Measurements from ENCODE around the gene C12orf57.

- TF ChIP-seq, protein P1, sequence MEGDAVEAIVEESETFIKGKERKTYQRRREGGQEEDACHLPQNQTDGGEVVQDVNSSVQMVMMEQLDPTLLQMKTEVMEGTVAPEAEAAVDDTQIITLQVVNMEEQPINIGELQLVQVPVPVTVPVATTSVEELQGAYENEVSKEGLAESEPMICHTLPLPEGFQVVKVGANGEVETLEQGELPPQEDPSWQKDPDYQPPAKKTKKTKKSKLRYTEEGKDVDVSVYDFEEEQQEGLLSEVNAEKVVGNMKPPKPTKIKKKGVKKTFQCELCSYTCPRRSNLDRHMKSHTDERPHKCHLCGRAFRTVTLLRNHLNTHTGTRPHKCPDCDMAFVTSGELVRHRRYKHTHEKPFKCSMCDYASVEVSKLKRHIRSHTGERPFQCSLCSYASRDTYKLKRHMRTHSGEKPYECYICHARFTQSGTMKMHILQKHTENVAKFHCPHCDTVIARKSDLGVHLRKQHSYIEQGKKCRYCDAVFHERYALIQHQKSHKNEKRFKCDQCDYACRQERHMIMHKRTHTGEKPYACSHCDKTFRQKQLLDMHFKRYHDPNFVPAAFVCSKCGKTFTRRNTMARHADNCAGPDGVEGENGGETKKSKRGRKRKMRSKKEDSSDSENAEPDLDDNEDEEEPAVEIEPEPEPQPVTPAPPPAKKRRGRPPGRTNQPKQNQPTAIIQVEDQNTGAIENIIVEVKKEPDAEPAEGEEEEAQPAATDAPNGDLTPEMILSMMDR (IDR thresholded peaks at IDR 0.05), result no peak
- TF ChIP-seq POLR2A (IDR thresholded peaks at IDR 0.05), result peak; percentile 35 to 75
Measured at GRCh38 chr12:6943389-6943721, 467 bp upstream of the C12orf57 start.
